Endothelial cell of umbilical vein (primary cell): ENCODE measurements around the gene CTNNB1.

Source experiments
- EZH2 ChIP-seq: IDR thresholded peaks from 2 replicates; pipeline ENCODE4 v1.6.1; 2012; ENCODE audit warnings: borderline replicate concordance, low read depth, mild to moderate bottlenecking, moderate library complexity, low read length, inconsistent platforms; ENCODE audit not compliant: severe bottlenecking
- JUN ChIP-seq: IDR thresholded peaks from 2 replicates; pipeline ENCODE4 v1.6.1; 2011; ENCODE audit warnings: borderline replicate concordance, low read depth; ENCODE audit not compliant: insufficient read length, insufficient read depth
- POLR2A ChIP-seq: IDR thresholded peaks from 2 replicates; pipeline ENCODE4 v1.6.1; 2012; ENCODE audit warnings: low read depth, mild to moderate bottlenecking, control low read depth, low read length
- POLR2AphosphoS5 ChIP-seq: IDR thresholded peaks from 2 replicates; pipeline ENCODE4 v1.6.1; 2012; ENCODE audit warnings: low read depth, mild to moderate bottlenecking, control low read depth, low read length, moderate library complexity; ENCODE audit not compliant: insufficient read depth
- TF ChIP-seq, protein P1 (sequence below), 2 donors: IDR thresholded peaks; 1 replicate in 1 of 2; 2 replicates in 1 of 2; pipeline ENCODE4 v1.5.1; 2011; ENCODE audit warnings: low read length in 2 of 2, mild to moderate bottlenecking in 2 of 2, moderate library complexity in 2 of 2, control low read depth in 1 of 2, inconsistent platforms in 1 of 2, low read depth in 1 of 2; ENCODE audit not compliant: insufficient read depth in 1 of 2; ENCODE audit errors: extremely low read depth in 1 of 2
- TF ChIP-seq, protein P2 (sequence below): IDR thresholded peaks from 2 replicates; pipeline ENCODE4 v1.6.1; 2011; ENCODE audit not compliant: insufficient read depth, insufficient read length

DNA sequence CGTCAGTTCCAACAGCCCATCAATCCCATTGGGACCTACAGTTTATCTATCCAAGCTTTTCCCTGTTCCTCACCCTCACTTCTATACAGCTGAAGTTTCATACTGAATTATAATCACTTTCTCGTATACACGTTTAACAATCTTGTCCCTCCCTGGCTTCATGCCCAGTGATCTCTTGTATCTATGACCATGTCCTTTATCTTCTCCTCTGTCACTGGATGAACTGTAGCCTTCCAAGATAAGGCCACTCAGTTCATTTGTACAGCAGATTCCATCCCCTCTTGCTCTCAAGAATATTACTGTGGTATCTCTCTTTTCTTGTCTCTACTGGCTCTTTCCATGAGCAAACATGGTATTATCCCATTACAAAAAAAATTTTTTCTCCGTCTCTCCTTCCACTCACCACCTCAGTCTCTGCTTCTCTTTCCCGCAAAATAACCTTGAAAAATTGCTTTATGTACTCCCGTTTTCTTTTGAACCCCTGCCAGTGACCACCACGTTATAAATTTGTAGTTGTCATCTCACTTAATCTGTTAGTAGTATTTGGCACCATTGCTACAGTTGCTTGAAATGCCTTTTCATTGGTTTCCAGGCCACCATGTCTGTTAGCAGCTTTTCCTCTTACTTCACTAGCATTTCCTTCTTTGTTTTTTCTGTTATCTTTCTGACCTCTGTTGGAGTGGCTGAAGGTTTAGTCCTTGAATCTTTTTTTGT lies 9.4 kb downstream of the CTNNB1 start:
- TF ChIP-seq, protein P1, sequence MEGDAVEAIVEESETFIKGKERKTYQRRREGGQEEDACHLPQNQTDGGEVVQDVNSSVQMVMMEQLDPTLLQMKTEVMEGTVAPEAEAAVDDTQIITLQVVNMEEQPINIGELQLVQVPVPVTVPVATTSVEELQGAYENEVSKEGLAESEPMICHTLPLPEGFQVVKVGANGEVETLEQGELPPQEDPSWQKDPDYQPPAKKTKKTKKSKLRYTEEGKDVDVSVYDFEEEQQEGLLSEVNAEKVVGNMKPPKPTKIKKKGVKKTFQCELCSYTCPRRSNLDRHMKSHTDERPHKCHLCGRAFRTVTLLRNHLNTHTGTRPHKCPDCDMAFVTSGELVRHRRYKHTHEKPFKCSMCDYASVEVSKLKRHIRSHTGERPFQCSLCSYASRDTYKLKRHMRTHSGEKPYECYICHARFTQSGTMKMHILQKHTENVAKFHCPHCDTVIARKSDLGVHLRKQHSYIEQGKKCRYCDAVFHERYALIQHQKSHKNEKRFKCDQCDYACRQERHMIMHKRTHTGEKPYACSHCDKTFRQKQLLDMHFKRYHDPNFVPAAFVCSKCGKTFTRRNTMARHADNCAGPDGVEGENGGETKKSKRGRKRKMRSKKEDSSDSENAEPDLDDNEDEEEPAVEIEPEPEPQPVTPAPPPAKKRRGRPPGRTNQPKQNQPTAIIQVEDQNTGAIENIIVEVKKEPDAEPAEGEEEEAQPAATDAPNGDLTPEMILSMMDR (IDR thresholded peaks at IDR 0.05; ENCODE audit: extremely low read depth in 1 of 2, insufficient read depth in 1 of 2, low read depth in 1 of 2, low read length in 2 of 2): no peak
- TF ChIP-seq EZH2: no peak
- no peak for TF ChIP-seq POLR2A
- TF ChIP-seq, protein P2, sequence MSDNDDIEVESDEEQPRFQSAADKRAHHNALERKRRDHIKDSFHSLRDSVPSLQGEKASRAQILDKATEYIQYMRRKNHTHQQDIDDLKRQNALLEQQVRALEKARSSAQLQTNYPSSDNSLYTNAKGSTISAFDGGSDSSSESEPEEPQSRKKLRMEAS: no peak
- no peak for TF ChIP-seq POLR2AphosphoS5
- TF ChIP-seq JUN: no peak
